Measurements from ENCODE around the gene UNCX.
"Not testable (repeated sequence)": the region's sequence is repeated elsewhere in the genome, so short reads cannot be mapped to it uniquely, and the experiment has no call there.

The UNCX gene

DNA sequence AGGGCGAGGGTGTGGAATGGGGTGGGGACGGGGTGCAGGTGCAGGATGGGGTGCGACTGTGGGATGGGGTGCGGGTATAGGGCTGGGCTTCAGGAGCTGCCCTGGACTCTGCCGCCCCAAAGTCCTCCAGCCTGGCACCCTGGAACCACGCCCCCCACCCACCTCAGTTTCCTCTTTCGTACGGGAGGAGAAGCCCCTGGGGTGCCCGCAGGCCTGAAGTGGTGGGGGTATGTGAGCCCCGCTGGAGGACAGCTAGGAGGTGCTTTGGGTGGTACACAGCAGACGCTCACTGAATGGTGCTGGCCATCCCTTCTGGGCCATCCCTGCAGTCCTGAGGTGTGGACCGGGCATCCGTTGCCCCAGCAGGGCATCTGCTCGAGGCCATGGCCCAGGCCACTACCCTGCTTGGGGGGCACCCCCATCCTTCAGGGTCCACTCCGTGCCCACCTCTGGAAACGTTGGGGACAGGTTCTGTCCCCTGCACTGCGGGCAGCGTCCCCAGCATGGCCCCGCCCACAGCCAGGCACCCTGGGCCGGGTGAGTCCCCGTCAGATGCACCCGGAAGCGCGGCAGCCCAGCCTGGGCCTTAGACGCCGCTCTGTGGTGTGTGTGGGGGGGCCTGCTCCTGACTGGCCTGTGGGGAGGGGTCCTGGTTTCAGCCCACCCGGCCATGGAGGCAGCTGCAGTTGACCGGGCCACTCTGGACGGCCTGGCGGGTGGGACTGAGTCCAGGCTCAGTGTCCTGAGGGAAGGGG lies 41.6 kb downstream of the UNCX start:
- no peak for DNase-seq

DNA sequence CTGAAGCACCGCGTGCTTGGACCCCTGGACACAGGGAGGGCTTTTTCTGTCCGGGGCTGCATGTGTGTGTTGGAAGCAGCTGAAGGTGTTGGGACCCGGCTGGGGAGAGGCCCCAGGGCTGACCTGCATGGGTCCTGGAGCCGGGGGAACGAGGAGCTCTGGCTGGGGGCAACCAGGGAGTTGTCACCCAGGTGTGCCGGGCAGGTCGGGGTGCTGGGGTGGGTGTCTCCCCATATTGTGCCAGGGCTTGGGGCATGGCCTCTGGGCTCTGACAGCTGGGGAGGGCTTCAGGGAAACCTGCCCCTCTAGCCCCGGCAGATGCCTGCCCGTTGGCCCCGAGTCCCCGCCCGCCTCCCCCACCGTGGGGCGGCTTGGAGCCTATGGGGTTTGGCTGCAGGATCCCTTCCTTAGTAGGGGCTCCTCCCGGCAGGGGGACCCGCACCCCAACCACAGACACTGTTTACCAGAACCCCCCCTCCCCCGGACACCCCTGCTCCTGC lies 42.3 kb downstream of the UNCX start:
- no peak for DNase-seq

DNA sequence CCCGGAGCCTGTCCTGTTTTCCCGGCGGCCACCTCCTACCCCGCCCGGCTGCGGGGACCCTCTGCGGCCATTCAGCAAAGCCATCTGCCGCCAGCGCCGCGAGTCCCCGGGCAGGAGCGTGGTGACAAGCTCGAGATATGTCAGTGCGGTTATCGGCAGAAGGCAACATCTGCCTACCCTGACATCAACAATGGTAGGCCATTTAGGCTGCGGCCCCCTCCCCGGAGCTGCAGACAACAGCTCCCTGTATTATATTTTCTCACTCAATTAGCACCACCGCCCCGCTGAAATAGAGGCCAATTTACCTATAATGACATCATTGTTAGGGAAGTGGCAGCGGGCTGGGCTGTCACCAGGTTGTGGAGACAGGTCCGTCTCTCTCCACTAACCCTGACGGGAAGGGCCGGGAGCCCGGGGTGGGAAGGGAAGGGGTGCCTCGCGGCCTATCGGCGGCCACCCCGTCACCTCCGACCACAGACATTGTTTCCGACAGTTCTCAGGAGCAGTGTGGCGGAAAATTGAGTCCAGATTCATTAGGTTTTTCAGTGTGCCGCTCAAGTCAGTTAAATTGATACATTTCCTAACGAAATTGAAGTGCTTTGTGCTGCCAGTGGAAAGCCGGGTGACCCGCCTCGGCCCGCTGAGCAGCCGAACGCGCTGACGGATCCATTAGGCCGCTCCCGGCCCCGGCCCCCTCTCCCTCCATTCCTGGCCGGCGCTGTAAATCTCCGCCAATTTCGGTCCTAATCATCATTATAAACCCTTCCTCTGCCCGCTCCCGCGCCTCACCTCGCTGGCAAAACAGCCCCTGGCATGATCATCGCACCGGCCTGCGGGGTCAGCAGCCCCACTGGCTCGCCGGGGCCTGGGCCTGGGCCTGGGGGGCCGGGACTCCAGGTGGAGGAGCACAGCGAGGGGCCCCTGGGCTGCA lies 43.0 kb downstream of the UNCX start:
- DNase-seq, result peak in 1 of 51 donors; percentile 38

DNA sequence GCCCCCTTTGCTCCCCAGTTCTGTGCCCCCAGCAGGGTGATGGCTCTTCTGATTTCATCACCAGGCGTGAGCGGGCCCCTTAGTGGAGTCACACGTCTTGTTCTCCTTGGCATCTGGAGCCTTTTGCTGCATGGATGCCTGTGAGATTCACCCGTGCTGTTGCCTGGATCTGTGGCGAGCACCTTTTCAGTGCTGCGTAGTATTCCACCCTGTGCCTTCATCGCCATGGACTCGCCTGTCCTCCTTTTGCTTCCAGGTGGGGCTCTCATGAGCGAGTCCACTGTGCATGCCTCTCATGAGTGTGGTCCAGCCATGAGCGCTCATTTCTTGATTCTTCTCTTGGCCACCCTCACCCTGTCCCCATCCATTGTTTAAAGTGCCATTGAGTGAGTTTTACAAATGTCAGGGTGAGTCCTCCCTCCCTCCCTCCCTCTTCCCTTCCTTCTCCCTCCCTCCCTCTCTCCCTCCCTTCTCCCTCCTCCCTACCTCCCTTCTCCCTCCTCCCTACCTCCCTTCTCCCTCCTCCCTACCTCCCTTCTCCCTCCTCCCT lies 44.0 kb downstream of the UNCX start:
- DNase-seq, result no peak

DNA sequence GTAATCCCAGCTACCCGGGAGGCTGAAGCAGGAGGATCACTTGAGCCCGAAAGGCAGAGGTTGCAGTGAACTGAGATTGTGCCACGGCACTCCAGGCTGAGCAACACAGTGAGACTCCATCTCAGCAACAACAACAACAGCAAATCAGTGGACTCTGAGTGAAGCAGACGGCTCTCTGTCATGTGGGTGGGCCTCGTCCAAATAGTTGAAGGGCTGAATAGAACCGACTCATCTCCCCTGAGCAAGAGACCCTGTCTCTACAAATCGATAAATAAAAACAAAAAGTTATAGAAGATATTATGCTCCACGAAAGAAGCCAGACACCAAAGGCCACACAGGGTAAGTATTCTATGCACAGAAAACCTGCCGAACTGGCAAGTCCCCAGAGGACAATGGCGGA lies 45.9 kb downstream of the UNCX start:
- no peak for DNase-seq

DNA sequence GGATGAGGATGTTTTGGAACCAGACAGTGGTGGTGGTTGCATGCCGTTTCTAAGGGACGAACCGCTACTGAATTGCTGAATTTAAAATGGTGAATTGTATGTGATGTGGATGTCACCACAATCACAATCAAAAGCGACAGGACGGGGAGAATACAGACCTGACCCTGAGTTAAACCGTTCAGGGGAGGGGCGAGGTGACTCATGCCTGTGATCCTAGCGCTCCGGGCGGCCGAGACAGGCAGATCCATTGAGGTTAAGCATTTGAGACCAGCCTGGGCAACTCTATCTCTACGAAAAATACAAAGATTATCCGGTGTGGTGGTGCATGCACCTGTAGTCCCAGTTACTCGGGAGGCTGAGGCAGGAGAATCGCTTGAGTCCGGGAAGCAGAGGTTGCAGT lies 46.4 kb downstream of the UNCX start:
- no peak for DNase-seq

DNA sequence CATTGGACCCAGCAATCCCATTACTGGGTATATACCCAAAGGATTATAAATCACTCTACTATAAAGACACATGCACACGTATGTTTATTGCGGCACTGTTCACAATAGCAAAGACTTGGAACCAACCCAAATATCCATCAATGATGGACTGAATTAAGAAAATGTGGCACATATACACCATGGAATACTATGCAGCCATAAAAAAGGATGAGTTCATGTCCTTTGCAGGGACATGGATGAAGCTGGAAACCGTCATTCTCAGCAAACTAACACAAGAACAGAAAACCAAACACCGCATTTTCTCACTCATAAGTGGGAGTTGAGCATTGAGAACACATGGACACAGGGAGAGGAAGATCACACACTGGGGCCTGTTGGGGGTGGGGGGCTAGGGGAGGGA lies 47.2 kb downstream of the UNCX start:
- DNase-seq, result not testable (repeated sequence)

DNA sequence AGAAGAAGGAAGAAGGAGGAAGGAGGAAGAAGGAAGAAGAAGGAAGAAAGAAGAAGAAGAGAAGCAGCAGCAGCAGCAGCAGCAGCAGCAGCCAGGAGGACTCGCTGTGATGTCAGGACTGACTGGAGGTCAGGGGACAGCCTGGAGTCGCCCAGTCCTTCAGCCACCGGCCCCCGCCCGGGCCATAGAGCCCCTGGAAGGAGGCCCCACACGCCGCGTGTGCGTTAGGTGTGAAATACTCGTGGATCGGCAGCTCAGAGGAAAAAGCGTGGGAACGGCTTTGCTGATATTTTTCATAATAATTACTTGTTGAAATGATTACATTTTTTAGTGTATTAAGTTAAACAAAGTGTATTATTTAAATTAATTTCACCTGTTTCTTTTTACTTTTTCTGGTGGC lies 48.4 kb downstream of the UNCX start:
- DNase-seq, result no peak

DNA sequence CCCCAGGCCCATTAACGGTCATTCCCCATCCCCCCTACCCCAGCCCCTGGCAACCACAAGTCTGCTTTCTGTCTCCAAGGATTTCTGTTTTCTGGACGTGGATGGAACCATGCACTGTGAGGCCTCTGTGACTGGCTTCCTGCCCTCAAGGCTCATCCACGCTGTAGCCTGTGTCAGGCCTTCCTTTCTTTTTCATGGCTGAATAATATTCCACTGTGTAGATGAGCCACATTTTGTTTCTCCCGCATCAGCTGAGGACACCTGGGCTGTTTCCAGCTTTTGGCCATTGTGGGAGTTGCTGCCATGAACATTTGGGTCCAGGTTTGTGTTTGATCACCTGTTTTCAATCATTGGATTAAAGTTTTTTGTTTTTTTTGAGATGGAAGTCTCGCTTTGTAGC lies 50.0 kb downstream of the UNCX start:
- no peak for DNase-seq

DNA sequence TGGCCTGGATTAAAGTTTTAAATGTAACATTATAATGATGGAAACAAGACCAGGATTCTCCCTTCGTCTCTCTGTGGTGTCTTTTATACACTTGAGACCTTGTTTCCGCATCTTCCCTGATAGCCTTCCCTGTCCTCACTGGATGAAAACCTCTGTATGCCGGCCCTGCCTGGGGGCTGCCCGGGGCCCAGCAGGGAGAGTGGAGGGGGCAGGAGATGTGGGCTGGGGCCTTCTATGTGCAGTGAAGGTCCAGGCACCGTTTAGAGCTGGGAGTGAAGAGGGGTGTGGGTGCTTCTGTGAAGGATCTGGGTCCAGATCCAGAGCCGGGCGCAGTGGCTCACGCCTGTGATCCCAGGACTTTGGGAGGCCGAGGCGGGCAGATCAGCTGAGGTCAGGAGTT lies 50.7 kb downstream of the UNCX start:
- no peak for DNase-seq

DNA sequence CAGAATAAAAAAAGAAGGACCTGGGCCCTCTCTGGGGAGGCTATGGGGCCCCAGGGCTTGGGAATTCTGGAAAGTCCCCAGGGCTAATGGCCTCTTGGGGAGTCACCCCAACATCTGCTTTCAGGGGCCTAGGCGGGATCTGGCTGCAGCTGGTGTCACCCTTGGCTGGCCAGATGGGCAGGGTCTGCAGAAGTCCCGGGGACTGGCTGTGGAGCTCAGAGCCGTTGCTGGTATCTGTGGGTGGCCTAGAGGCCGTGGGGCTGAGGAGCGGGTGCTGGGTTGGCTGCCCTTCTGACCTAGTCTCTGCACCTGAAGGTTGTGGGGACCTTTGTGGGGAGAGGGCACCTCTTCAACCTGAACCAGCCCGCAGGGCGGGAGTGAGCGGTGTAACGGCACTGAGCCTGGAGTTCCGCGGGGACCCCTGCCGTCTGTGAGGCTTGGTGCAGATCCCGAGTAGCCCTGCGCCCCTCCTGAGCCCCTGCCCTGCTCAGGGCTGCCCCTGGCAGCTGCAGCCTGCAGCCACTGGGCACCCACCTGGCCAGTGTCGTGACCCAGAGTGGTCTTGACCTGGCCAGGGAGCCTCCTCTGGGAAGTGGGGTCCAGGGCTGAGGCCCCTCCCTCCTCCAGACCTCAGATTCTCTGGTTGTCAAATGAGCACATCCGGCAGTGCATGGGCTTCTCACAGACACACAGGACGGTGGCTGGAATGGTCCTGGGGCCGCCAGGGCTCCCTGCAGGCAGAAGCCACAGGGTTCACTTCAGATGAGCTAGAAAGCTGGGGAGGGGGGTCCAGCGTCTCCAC lies 51.5 kb downstream of the UNCX start:
- DNase-seq, result no peak

DNA sequence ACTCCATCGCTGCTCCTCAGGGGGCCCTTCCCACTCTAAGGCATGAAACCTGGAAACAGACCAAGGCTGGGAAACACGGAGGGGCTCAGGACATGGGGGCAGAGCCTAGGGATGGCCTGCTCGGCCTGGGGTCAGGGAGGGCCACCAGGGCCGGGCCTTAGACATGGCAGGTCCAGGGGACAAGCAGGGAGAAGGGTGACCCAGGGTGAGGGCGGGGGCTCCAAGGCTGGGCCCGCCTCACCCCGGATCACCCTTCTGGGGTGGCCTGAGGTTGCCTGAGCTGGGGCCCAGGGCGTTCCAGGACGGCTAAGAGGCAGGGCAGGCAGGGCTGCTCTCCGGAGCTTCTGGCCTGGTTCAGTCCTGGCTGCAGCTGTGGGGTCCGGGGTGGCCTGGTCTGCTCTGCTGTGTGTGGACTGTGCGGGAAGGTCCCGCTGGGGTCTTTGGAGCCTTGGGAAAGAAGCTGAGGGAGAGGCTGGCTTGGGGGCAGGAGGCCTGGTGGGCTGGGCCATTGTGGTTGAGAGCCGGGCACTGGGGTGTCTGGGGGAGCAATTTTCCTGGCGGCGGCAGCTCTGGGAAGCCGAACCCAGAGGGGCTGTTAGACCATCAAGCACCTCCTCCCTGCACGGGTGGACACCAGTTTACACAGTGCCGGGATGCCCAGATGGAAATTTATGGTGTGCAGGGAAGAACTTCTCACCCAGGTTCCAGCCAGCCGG lies 52.2 kb downstream of the UNCX start:
- no peak for DNase-seq

DNA sequence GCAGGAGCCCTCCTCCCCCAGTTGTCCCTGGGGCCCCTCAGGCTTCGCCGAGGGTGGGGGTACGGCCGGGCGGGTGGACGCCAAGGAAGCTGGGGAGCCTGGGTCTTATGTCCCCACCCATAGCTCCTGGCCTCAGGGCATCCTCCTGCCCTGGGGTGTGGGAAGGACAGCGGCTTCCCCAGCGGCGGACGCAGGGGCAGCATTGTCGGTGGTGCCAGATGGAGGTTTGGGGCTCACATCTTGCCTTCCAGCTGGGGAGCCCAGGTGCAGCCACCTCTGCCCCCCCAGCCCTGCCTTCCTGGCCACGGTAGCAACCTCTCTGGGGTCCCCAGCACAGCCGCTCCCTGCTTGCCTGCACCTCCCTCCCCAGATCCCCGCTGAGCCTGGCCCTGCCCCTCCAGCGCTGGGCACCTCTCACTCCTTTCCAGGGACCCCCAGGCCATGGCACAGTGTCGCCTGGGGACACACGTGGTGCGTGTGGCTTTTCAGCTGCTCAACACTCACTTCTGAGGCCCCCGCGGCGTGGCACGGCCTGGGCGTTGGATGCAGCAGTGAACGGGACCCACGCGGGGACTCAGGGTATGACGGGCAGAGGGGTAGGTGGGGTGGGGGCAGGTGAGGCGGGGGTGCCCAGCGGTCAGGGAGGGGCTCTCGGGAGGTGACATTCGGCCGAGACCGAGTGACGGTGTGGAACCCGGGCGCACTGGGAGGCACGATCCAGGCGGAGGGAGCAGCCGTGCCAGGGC lies 53.1 kb downstream of the UNCX start:
- DNase-seq, result no peak

Data from hypothalamus (tissue), 51 donors.